ENCODE data around the gene RNF112.
A peak's percentile ranks its signal among the peaks of the same experiment; 100 is the strongest.

The RNF112 gene

GRCh38 chr17:19374136-19374535 lies 36.9 kb upstream of the RNF112 start:
- DNase-seq (ENCODE audit: low read depth in 3 of 3), result no peak

GRCh38 chr17:19375732-19376131 lies 35.3 kb upstream of the RNF112 start:
- DNase-seq (ENCODE audit: low read depth in 3 of 3), result no peak

GRCh38 chr17:19376811-19377210 lies 34.2 kb upstream of the RNF112 start:
- no peak for DNase-seq (ENCODE audit: low read depth in 3 of 3)

- DNase-seq (ENCODE audit: low read depth in 3 of 3), result peak; percentile 86 to 96 (median 90)
Observed at GRCh38 chr17:19377602-19378415, 33.2 kb upstream of the RNF112 start.

- DNase-seq (ENCODE audit: low read depth in 3 of 3), result no peak
Observed at GRCh38 chr17:19378416-19379360, 32.3 kb upstream of the RNF112 start, which contains the start of gene MAPK7. MAPK7 (plus strand) TSS chr17:19378498; CDS start chr17:19378901, 403 bp downstream.

- no peak for DNase-seq (ENCODE audit: low read depth in 3 of 3)
Observed at GRCh38 chr17:19379361-19380065, 31.5 kb upstream of the RNF112 start.

GRCh38 chr17:19380481-19381301 lies 30.3 kb upstream of the RNF112 start:
- no peak for DNase-seq (ENCODE audit: low read depth in 3 of 3)

GRCh38 chr17:19381361-19381740 lies 29.7 kb upstream of the RNF112 start:
- DNase-seq (ENCODE audit: low read depth in 3 of 3), result no peak

- no peak for DNase-seq (ENCODE audit: low read depth in 3 of 3)
Observed at GRCh38 chr17:19381741-19382444, 29.1 kb upstream of the RNF112 start.

GRCh38 chr17:19382531-19383444 lies 28.2 kb upstream of the RNF112 start:
- DNase-seq (ENCODE audit: low read depth in 3 of 3), result no peak

- no peak for DNase-seq (ENCODE audit: low read depth in 3 of 3)
Observed at GRCh38 chr17:19383681-19384470, 27.2 kb upstream of the RNF112 start.

- no peak for DNase-seq (ENCODE audit: low read depth in 3 of 3)
Observed at GRCh38 chr17:19384723-19385391, 26.2 kb upstream of the RNF112 start.

GRCh38 chr17:19385521-19385983 lies 25.5 kb upstream of the RNF112 start:
- DNase-seq (ENCODE audit: low read depth in 3 of 3), result no peak

- DNase-seq (ENCODE audit: low read depth in 3 of 3), result no peak
Observed at GRCh38 chr17:19386051-19386929, 24.7 kb upstream of the RNF112 start.

GRCh38 chr17:19386974-19387920 lies 23.8 kb upstream of the RNF112 start, which contains the start of gene MFAP4:
MFAP4 (minus strand) TSS chr17:19387190; CDS start chr17:19387155, 35 bp downstream.
- no peak for DNase-seq (ENCODE audit: low read depth in 3 of 3)

Measured in stimulated activated CD4-positive, alpha-beta T cell treated with anti-CD3 and anti-CD28 coated beads, TNF-alpha, amount 100 ng/mL, for 24 hours (primary cell).